ENCODE results near the gene SOS1. TPM values are rescaled to one million over a fixed set of nuclear protein-coding genes. Genes with fewer than 3 reads are reported as not detected.
"Not testable (repeated sequence)": the region's sequence is repeated elsewhere in the genome, so short reads cannot be mapped to it uniquely, and the experiment has no call there.

Gene SOS1
- total RNA-seq, 4 donors from 2014 or later: 38.7 to 49.1 (median 40.8) TPM

DNA sequence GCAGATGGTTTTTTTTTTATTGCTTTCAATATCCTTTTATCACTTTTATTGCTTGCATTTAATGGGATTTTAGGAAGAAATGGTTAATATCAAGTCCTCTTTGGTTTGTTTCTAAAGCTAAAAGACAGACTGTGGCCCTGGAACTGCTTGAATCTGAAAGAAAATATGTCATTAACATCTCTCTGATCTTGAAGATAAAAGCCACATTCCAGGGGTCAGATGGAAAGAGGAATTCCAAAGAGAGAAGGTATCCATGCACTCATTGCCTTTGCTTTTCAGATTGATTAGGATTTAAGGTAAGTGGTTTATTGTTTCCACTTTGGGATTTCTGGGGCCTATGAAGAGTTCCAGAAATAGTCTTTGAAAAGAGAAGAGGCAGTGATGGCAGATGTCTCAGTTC lies 177.1 kb downstream of the SOS1 start:
- no peaks in the 10 kb centered on the region for H3K9me3 ChIP-seq
- no peak overlapping the region for H3K4me3 ChIP-seq
- no peak for TF ChIP-seq POLR2A (IDR thresholded peaks at IDR 0.05)
- TF ChIP-seq, protein P1, sequence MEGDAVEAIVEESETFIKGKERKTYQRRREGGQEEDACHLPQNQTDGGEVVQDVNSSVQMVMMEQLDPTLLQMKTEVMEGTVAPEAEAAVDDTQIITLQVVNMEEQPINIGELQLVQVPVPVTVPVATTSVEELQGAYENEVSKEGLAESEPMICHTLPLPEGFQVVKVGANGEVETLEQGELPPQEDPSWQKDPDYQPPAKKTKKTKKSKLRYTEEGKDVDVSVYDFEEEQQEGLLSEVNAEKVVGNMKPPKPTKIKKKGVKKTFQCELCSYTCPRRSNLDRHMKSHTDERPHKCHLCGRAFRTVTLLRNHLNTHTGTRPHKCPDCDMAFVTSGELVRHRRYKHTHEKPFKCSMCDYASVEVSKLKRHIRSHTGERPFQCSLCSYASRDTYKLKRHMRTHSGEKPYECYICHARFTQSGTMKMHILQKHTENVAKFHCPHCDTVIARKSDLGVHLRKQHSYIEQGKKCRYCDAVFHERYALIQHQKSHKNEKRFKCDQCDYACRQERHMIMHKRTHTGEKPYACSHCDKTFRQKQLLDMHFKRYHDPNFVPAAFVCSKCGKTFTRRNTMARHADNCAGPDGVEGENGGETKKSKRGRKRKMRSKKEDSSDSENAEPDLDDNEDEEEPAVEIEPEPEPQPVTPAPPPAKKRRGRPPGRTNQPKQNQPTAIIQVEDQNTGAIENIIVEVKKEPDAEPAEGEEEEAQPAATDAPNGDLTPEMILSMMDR (IDR thresholded peaks at IDR 0.05): no peak
- DNase-seq: no peak
- no peaks in the 10 kb centered on the region for H3K27me3 ChIP-seq
- H3K27ac ChIP-seq: no peak overlapping the region
- H3K36me3 ChIP-seq: no peaks in the 10 kb centered on the region
- H3K4me1 ChIP-seq: no peaks in the 10 kb centered on the region

DNA sequence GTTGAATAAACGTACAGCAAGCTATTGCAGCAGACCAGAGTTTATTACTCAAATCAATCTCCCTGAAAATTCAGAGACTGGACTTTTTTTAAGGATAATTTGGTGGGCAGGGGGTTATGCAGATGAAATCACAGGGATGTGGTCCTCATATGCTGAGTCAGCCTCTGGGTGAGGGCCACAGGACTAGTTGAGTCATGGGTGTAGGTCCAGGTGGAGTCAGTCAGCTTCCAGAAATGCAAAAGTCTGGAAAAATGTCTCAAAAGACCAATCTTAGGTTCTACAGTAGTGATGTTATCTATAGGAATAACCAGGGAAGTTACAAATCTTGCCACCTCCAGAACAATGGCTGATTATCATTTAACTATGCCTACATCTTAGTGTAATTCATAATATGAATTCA lies 180.1 kb downstream of the SOS1 start:
- H3K4me3 ChIP-seq: no peak overlapping the region
- no peak for DNase-seq
- H3K4me1 ChIP-seq: no peaks in the 10 kb centered on the region
- no peak overlapping the region for H3K27ac ChIP-seq
- H3K27me3 ChIP-seq: no peaks in the 10 kb centered on the region
- H3K9me3 ChIP-seq: no peaks in the 10 kb centered on the region
- TF ChIP-seq POLR2A (IDR thresholded peaks at IDR 0.05): no peak
- TF ChIP-seq, protein P1 (IDR thresholded peaks at IDR 0.05): no peak
- H3K36me3 ChIP-seq: no peaks in the 10 kb centered on the region

DNA sequence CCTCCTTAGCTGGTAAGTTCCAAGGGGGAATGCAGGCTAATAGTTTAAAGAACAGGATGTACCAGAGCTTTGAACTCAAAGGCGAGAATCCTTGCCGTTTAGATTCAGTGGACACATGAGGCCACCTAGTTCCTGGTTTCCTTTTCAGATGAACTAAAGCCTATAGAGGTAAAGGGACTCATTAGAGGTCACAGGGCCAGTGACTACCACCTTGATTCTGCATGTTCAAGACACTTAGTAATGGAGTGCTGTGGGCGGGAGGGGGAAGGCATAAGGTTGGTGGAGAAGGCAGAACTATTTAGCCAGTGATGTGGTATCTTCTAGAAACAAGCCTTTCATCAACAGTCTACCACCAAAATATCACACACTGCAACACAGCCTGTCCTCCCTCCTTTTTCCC lies 183.3 kb downstream of the SOS1 start:
- DNase-seq: no peak
- H3K4me3 ChIP-seq: no peak overlapping the region
- no peaks in the 10 kb centered on the region for H3K36me3 ChIP-seq
- TF ChIP-seq, protein P1 (IDR thresholded peaks at IDR 0.05): no peak
- no peak for TF ChIP-seq POLR2A (IDR thresholded peaks at IDR 0.05)
- H3K27ac ChIP-seq: no peak overlapping the region
- H3K4me1 ChIP-seq: no peaks in the 10 kb centered on the region
- H3K9me3 ChIP-seq: no peaks in the 10 kb centered on the region
- H3K27me3 ChIP-seq: no peaks in the 10 kb centered on the region

DNA sequence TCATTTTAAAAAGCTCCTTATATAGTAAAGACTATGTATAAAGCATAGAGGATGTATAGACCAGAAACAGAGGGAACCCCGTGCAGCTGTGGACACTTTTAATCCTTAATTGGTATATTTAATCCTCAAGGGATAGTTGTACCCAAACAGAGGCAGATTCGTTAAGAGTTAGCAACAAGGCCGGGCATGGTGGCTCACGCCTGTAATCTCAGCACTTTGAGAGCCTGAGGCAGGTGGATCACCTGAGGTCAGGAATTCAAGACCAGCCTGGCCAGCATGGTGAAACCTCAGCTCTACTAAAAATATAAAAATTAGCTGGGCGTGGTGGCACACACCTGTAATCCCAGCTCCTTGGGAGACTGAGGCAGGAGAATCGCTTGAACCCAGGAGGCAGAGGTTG lies 184.3 kb downstream of the SOS1 start:
- H3K27ac ChIP-seq, H3K9me3 ChIP-seq: not testable (repeated sequence)

DNA sequence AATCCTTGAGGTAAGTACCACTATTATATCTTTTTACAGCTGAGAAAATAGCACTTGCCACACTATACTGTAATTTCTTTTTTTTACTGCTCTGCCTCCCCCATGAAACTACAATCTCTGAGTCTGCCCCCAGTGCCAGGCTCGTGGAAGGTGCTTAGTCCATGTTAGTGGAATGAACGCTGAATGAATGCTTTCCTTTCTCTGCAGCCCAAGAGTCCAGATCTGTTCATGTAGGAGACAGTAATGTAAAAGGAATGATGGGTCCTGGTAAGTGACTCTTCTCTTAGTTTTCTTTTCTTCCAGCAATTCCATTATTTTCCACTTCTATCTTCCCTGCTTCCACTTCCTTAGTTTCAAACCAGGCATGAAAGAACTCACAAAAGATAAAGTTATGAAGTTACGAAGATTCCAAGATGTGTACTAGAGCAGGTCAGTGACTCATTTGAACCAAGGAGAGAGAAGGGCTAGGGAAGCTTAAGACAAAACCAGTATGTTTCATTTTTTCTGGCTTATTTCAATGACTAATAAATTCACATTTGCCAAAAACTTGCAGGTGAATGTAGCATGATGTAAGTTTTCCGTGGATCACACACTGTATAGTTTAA lies 185.2 kb downstream of the SOS1 start:
- Histone ChIP-seq H3K9me3 (no peaks in the 10 kb centered on the region), H3K27ac (no peak overlapping the region), H3K27me3 (no peaks in the 10 kb centered on the region), H3K4me3 (no peak overlapping the region), H3K4me1 (no peaks in the 10 kb centered on the region), H3K36me3 (no peaks in the 10 kb centered on the region)
- DNase-seq: no peak
- TF ChIP-seq, protein P1 (IDR thresholded peaks at IDR 0.05): no peak
- TF ChIP-seq POLR2A (IDR thresholded peaks at IDR 0.05): no peak

More for the DNA sequence above, 184.3 kb downstream of the SOS1 start:
- not testable (repeated sequence) for H3K27me3 ChIP-seq, H3K4me1 ChIP-seq, H3K4me3 ChIP-seq, DNase-seq, H3K36me3 ChIP-seq

DNA sequence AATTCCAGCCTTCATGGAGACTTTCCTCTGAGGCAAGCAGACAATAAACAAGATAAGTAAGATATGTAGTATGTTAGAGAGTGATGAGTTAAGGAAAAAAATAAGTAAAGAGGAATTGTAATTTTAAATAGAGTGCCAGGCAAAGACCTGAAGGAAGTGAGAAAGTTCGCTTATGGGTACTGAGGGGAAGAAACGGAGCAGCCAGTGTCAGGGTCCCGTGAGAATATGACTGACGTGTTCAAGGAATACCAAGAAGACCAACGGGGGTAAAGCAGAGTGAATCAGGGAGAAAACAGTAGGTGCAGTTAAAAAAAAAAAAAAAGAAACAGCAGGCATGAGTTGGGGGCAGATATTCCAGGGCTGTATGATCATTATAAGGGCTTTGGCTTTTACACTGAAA lies 186.1 kb downstream of the SOS1 start:
- no peak overlapping the region for H3K27ac ChIP-seq

More for the DNA sequence above, 186.1 kb downstream of the SOS1 start:
- H3K4me1 ChIP-seq: no peaks in the 10 kb centered on the region
- TF ChIP-seq POLR2A (IDR thresholded peaks at IDR 0.05): no peak
- TF ChIP-seq, protein P1 (IDR thresholded peaks at IDR 0.05): no peak
- no peak for DNase-seq
- no peaks in the 10 kb centered on the region for H3K9me3 ChIP-seq
- H3K36me3 ChIP-seq: no peaks in the 10 kb centered on the region
- no peaks in the 10 kb centered on the region for H3K27me3 ChIP-seq
- no peak overlapping the region for H3K4me3 ChIP-seq

All from Peyer's patch (tissue), 4 donors.